Skin of body (tissue), 2 donors: ENCODE results near the gene SBF2. TPM values are rescaled to one million over a fixed set of nuclear protein-coding genes. Genes with fewer than 3 reads are reported as not detected.
A peak's percentile ranks its signal among the peaks of the same experiment; 100 is the strongest.
"Not testable (repeated sequence)": the region's sequence is repeated elsewhere in the genome, so short reads cannot be mapped to it uniquely, and the experiment has no call there.

Source experiments
- DNase-seq: peaks from one replicate; lab custom pipeline; 2025; lab: John Stamatoyannopoulos, UW
- total RNA-seq: library from RNA; depleted of rRNA; stranded (reverse); fragments of >200 nt; gene quantifications from one replicate; pipeline ENCODE4 v1.2.3, GENCODE V29; 2014

Gene SBF2
- total RNA-seq, 1 donor from 2014 or later: 62.5 TPM

DNA sequence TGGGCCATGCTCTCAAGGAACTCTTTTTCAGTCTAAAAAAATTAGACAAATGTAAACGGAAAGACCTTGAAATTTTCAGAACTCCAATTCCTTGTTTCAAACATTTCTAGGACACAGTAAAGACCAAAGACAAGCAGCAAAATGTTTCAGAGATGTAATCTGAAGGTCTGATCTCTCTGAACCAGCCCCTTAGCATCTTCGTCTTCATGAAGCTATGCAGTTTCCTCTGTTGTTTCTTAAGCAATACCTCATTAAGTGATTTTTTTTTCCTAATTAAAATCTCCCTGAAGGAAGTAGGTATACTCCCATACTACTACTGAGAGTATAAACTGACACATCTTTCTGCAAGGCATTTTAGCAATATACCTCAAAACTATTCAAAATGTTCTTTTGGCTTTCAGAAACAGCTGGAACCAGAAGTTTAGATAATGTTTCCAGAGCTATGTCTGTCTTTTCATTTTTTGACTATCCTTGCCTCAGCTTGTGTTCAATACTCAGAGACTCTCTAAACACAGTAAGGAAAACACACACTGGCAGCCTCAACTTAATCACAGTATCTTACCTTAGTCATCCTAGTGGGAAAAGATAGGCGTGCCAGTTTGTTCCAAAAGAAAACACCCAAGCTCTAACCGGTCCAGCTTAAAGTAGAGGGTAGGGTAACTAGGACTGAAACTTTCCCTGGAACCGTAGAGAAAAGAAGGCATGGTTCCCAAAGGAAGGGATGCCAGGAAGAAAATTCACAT is 25.1 kb downstream of the SBF2 start:
- DNase-seq: no peak

DNA sequence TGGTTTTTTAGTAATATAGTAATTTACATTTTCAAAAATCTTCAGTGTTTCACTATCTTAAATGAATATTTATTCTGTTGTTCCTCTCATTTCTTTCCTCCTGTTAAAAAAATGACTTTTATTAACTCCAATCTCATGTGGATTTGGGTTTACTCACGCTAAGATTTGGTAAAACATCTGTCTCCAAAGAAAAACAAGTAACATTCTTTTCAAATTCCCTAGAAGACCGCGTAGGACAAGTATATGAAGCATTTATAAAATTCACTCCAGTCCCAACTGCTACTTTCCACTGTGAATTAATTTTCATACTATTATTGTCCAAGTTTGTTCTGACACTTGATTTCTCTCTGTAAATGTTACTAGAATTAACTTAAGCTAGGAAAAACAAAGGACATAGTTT is 26.2 kb downstream of the SBF2 start:
- peak; percentile 13 for DNase-seq

DNA sequence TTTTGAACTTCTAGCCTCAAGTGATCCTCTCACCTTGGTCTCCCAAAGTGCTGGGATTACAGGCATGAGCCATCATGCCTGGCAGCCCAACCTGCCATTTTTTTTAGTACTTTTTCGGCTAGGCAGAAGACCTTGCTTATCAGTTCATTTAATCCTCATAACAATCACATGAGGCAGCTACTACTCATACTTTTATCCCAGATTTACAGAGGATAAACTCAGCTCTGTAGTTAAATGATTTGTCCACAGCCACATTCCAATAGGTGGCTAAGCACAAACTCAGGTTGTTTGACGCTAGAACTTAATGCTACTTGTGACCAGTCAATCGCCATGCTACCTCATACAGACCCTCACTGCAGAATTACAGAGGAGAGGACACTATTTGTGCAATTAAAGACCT is 28.1 kb downstream of the SBF2 start:
- no peak for DNase-seq

DNA sequence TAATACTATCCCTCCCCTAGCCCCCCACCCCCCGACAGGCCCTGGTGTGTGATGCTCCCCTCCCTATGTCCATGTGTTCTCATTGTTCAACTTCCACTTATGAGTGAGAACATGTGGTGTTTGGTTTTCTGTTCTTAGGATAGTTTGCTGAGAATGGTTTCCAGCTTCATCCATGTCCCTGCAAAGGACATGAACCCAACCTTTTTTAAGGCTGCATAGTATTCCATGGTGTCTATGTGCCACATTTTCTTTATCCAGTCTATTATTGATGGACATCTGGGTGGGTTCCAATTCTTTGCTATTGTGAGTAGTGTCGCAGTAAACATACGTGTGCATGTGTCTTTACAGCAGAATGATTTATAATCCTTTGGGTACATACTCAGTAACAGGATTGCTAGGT is 29.3 kb downstream of the SBF2 start:
- DNase-seq: not testable (repeated sequence)

DNA sequence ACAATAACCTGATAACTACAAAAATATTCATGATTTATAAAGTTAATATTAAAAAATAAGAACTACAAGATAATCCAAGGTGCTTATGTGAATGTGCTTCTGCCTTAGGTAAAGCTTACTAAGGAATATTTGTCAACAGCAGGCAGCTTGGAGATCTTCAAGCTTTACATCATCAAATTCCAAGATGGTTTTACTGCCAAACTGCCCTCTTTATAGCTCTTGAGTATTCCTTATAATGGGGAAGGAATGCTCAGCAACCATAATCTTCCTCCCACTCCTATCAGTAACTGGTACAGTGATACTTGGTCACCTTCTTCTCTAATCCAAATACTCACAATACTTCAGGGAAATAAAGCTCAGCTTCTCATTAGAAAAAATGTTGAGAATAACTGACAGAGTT is 30.1 kb downstream of the SBF2 start:
- no peak for DNase-seq

DNA sequence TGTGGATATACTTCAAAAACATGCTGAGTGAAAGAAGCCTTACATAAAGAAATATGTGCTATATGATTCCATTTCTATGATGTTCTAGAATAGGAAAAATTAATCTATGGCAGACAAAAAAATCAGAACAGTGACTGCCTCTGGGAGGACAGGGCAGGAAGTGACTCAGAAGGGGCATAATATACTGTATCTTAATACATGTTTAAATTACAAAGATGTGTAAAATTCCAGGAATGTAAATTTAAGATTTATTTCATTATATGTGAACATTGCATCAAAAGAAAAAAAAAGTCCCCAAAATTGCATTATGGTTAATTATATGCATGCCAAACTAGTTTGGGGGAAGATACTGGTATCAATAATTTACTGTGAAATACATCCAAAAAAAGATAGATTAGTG is 32.2 kb downstream of the SBF2 start:
- DNase-seq: no peak

DNA sequence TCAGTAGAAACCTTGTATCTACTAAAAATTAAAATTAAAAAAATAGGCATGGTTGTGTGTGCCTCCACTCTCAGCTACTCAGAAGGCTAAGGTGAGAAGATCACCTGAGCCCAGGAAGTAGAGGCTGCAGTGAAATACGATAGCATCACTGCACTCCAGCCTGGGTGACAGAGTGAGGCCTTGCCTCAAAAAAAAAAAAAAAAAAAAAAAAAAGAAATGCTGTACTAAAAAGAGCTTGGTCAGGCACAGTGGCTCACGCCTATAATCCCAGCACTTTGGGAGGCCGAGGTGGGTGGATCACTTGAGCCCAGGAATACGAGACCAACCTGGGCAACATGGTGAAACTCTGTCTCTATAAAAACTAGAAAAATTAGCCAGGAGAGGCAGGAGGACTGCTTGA is 36.5 kb downstream of the SBF2 start:
- no peak for DNase-seq

DNA sequence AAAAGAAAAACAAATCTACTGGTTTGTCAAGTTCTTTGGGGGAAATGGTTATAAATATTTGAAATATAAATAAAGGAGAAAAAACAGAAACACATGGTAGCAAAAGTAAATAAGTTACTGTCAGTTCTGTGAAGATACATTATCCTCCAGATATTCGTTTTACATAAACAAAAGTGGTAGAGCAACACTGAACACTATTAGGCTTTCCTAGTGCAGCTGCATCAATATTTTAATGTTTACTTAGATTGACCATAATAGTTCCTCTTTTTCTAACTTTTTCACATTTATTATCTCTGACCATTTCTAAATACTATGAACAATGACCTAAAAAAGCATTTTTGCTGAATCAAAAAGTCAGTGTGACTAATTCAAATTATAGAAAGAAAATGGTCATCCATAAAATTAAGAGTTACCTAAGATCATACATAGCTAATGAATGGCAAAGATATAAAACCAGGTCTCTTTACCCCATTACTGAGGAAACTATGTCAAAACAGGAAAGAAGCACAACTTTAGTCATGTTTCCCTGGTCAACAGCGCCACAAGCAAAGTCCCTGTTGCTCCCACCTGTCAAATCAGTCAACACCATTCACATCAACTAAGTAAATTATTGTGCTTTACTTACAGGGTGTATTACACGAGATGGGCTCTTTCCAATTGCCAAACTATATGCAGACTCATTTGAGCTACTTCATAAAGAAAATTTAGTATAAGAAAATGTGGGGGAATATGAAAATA is 38.5 kb downstream of the SBF2 start:
- DNase-seq: no peak

DNA sequence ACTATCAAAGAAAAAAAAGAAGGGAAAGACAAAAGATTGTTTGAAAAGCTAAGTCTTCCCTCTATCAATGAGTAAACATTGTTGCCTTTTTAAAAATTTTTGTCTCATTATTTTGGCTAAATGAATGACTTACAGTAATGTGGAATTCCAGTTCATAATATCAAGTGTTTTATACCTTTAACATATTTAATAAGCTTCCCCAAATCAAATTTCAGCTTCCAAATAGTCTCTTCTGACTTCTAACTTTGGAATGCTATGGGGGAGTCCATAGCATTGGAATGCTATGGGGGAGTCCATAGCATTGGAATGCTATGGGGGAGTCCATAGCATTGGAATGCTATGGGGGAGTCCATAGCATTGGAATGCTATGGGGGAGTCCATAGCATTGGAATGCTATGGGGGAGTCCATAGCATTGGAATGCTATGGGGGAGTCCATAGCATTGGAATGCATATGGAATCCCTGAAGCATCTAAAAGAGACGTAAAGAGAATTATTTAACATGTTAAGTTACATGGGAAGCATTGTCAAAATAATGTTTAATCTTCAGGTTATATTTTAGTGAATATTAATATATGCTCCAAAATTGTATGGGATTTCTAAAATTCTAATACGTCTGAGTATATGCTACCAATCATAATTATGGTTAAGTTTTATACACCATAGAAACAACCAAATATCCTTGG is 44.4 kb downstream of the SBF2 start:
- DNase-seq: not testable (repeated sequence)

DNA sequence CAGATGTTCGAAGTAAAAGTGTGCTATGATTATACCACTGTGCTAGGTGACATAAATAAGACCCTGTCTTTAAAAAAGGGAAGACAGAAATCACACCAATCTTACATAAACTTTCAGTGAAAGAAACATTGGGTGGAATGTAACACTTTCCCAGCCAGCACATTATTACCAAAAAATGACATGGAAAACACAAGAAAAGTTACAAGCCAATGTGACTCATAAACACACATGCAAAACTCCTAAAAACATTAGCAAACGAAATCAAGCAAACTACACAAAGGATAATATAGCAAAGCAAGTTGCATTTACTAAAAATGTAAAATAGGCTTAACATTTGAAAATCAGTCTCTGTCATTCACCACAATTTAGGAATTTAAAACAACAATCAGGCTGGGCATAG is 47.0 kb downstream of the SBF2 start:
- DNase-seq: no peak

DNA sequence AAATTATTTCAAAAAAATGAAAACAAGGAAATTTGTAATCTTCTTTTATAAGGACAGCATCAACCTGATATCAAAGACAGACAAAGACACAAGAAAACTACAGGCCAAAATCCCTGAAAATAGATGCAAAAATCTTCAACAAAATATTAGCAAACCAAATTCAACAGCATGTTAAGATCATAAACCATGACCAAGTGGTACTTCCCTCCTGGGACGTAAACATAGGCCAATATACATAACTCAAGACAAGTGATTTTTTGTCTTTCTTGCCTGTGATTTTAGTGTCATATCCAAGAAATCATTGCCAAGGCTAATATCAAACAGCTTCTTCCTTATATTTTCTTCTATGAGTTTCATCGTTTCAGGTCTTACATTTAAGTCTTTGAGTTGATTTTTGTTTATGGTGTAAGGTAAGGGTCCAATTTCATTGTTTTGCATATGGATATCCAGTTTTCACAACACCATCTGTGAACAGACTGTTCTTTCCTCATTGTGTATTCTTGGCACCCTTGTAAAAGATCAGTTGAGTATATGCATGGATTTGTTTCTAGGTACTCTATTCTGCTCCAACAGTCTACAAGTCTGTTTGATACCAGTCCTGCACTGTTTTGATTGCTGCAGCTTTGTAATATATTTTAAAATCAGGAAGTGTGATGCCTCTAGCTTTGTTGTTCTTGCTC is 50.0 kb downstream of the SBF2 start:
- DNase-seq: no peak

DNA sequence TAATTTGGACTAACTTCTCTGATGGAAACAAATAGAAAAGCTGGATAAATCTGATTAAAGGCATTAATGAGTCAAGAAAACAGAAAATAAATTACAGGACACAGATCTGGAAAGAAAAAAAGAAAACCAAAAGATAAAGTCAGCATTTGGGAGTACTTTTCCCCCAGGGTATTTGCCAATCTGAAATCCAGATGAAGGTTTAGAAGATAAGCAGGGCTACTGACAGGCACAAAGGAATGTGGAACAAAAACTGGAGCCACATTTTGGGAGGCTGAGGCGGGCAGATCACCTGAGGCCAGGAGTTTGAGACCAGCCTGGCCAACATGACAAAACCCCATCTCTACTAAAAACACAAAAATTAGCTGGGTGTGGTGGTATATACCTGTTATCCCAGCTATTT is 57.2 kb downstream of the SBF2 start:
- DNase-seq: no peak

DNA sequence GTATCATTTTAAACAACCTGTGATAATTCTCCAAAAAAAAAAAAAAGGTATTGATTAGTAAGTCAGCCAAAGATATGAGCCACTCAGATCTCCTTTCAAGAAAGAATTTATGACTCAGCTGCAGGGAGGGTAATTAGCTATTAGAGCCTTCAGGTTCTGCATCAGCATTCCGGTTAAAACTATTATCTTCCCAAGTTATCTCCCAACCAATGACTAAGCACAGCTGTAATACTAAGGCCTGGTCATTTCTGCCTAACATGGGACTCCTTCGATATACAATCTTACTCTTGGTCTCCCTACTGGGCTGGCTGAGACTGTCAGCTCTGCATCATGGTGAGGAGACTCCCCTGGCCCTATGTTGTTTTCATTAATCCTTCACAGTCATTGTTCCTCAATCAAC is 60.4 kb downstream of the SBF2 start:
- no peak for DNase-seq

DNA sequence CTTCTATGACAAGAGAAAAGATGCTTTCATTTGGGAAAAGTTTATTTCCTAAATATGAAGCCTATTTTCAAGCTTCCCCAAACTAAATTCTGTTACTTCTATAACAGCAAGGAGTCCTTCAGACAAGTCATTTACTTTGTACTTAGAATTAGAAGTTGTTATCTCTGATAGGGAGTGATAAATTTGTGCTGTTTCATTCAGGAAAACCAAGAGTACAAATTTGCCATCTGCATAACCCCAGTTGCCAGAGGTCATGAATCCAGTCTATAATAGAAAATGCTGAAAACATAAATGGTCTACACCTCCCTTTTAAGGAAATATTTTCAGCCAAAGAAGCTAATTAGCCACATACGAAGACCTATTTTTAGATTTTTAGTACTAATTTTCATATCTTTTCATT is 61.3 kb downstream of the SBF2 start:
- DNase-seq: no peak

DNA sequence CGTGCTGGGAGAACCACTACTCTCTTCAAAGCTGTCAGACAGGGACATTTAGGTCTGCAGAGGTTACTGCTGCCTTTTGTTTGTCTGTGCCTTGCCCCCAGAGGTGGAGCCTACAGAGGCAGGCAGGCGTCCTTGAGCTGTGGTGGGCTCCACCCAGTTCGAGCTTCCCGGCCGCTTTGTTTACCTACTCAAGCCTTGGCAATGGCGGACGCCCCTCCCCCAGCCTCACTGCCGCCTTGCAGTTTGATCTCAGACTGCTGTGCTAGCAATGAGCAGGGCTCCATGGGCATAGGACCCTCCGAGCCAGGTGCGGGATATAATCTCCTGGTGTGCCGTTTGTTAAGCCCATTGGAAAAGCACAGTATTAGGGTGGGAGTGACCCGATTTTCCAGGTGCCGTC is 62.2 kb downstream of the SBF2 start:
- DNase-seq: not testable (repeated sequence)

DNA sequence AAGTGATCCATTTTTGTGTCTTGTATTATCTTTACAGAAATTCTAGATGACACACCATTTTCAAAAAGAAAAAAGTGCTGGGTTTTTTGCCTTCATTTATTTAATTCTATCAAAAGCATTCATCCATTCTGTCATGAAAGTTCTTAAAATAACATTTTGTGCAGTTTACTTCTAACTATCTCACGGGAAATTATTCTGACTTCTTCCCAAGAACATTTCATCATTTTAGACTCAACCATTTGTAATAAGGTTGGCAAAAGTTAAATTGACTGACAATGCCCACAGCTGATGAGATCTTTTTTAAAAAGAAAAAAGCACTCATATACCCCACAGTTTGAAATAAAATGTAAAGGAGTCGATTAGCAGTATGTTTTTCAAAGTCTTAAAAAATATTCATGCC is 68.5 kb downstream of the SBF2 start:
- DNase-seq: no peak

DNA sequence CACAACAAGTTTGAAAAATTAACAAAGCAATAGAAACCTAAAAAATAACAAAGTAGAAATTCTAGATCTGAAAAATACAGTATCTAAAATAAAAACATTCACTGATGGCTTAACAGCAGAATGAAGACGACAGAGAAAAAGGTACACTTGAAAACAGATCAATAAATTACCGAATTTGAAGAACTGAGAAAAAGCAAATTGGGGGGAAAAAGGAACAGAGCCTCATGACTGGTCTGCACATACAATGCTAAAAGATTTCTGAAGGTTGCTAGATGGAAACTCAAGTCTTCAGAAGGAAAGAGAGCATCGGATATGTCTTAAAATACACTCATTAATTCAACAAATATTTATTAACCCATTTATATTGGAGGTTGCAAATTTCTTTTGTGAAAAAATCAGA is 71.6 kb downstream of the SBF2 start:
- no peak for DNase-seq

DNA sequence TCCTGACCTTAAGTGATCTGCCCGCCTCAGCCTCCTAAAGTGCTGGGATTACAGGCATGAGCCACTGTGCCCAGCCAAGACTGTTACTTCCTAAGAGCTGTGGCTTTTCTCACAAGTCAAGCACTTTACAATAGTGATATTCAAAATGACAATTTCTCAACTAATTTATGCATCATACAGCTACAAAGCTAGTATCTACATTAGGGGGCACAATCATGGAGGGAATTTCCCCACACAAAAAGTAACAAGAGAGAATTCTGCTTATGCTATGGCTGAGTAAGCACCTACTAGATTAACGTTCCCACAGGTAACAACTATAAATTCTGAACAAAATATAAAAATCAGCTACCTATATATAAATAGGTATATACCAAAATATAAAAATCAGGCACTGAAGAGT is 72.7 kb downstream of the SBF2 start:
- no peak for DNase-seq

DNA sequence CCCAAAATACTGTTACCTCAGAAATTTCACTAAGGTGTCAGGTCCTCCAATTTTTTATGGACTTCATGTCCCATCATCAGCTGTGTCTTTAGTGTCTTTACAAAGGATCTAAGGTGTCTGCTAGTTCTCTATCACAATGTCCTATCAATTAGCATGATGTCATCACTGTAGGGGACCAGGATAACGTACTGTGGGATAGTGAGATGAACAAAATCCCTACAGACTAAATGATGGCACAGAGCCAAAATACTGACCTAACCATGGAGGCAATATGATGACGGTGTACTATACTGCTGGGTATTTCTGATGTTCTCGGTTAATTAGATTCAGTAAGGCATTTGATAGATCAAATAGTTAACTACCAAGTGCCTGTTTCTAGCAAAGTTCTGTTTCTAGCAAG is 82.5 kb downstream of the SBF2 start:
- DNase-seq: no peak

DNA sequence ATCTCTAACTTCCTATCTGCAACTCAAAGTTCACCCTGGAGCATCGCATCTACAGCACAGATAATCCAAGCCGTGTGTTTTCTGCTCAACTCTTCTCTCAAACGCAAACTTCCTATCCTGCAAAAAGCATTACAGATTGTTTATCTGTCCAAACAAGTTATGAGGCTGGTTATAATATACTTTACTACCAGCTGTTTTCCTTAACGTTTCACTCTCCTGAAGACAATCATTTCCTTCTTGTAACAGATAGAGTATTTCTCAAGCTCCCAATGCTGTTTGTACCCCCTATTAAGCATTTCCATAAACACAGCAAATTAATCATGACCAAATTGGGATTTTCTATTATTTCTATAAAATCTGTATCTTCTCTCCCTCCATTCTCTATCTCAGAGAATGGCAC is 84.7 kb downstream of the SBF2 start:
- DNase-seq: no peak

DNA sequence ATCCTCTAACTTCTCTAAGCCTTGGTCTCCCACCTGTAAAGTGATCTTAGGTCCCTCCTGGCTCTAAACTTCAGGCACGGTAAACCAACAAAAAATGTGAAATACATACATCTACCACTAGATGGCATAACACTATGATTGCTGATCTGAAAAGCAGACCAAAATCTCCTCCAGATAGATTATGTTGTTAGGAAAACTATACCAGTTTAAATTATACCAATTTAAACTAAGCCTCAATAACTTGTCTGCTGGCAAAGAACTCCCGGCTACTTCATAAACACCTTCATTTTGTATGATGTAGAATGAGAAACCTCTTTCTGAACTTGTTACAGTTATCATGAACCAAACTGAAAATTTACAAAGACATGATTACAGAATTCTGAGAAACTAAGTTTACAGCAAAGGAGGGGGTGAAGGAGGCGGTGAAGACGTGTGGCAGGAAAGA is 85.9 kb downstream of the SBF2 start:
- peak; percentile 18 for DNase-seq

DNA sequence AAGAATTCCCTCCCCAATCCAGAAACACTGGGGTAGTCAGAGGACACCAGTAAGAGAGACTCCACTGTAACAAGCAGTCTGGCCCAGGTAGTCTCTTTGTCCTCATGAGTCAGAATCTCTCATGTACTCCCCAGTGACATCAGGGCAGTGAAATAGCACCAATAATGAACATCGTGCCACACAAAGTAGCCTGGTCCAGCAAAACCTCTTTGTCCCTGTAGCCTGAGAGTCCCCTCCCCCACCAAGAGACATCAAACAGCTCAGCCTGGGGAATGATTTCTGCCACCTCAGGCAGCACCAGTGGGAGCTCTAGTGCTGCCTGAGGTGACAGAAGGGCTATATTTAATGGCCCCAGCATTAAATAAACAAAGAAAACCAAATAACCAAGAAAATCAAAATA is 88.1 kb downstream of the SBF2 start:
- DNase-seq: no peak
